DOHH2 (cell line): Measurements from ENCODE around the gene NFU1.
A peak's percentile ranks its signal among the peaks of the same experiment; 100 is the strongest.

Source experiments
- H3F3A ChIP-seq: fragments of 200-600 bp; sonication (generic), shearing (Covaris generic); 2 replicates; pipeline ENCODE4 v1.6.0; 2016; ENCODE audit warnings: antibody characterized with exemption, mild to moderate bottlenecking; ENCODE audit not compliant: control insufficient read depth, insufficient read depth
- H3K27ac ChIP-seq: fragments of 200-600 bp; sonication (generic); 2 replicates; pipeline ENCODE4 v1.5.1; 2014; ENCODE audit warnings: low read depth, mild to moderate bottlenecking, low read length, moderate library complexity
- H3K27me3 ChIP-seq: fragments of 200-600 bp; sonication (generic); 2 replicates; pipeline ENCODE4 v1.6.1; 2014; ENCODE audit warnings: mild to moderate bottlenecking, low read length, mixed read lengths; ENCODE audit not compliant: control insufficient read depth
- H3K36me3 ChIP-seq: fragments of 200-600 bp; sonication (generic); 2 replicates; pipeline ENCODE4 v1.6.1; 2014; ENCODE audit warnings: mild to moderate bottlenecking, low read length, moderate library complexity, mixed read lengths; ENCODE audit not compliant: control insufficient read depth
- H3K4me1 ChIP-seq: fragments of 200-600 bp; sonication (generic); 2 replicates; pipeline ENCODE4 v1.6.1; 2014; ENCODE audit warnings: mild to moderate bottlenecking, low read length, mixed read lengths; ENCODE audit not compliant: control insufficient read depth
- H3K4me2 ChIP-seq: fragments of 200-600 bp; sonication (generic); 2 replicates; pipeline ENCODE4 v1.6.0; 2014; ENCODE audit warnings: mild to moderate bottlenecking, low read length, moderate library complexity
- H3K4me3 ChIP-seq: fragments of 200-600 bp; sonication (generic); 2 replicates; pipeline ENCODE4 v1.5.1; 2014; ENCODE audit warnings: mild to moderate bottlenecking, low read length, mixed read lengths
- H3K79me2 ChIP-seq: fragments of 200-600 bp; sonication (generic); 2 replicates; pipeline ENCODE4 v1.6.1; 2014; ENCODE audit warnings: mild to moderate bottlenecking, low read length, mixed read lengths; ENCODE audit not compliant: control insufficient read depth
- H3K9me2 ChIP-seq: fragments of 200-600 bp; sonication (generic); replicated peaks from 2 replicates; pipeline ENCODE4 v1.6.1; 2014; ENCODE audit warnings: mild to moderate bottlenecking, low read length, mixed read lengths; ENCODE audit not compliant: control insufficient read depth
- H3K9me3 ChIP-seq: fragments of 200-600 bp; sonication (generic); 2 replicates; pipeline ENCODE4 v1.6.1; 2014; ENCODE audit warnings: antibody characterized with exemption, low read length, mixed read lengths; ENCODE audit not compliant: control insufficient read depth, insufficient read depth
- H4K20me1 ChIP-seq: fragments of 200-600 bp; sonication (generic); 2 replicates; pipeline ENCODE4 v1.6.0; 2014; ENCODE audit warnings: low read depth, mild to moderate bottlenecking, antibody characterized with exemption, low read length, moderate library complexity; ENCODE audit not compliant: control insufficient read depth, insufficient read depth
- CTCF ChIP-seq: fragments of 200-600 bp; sonication (generic); IDR thresholded peaks from one replicate; pipeline ENCODE4 v1.5.1; 2014; ENCODE audit warnings: antibody characterized with exemption, mild to moderate bottlenecking, low read depth, low read length; ENCODE audit not compliant: poor library complexity, severe bottlenecking
- EZH2phosphoT487 ChIP-seq: fragments of 200-600 bp; sonication (generic); IDR thresholded peaks from 2 replicates; pipeline ENCODE4 v1.6.1; 2017; ENCODE audit warnings: borderline replicate concordance, mild to moderate bottlenecking, antibody characterized with exemption, low read length, moderate library complexity, mixed read lengths

Gene NFU1

DNA sequence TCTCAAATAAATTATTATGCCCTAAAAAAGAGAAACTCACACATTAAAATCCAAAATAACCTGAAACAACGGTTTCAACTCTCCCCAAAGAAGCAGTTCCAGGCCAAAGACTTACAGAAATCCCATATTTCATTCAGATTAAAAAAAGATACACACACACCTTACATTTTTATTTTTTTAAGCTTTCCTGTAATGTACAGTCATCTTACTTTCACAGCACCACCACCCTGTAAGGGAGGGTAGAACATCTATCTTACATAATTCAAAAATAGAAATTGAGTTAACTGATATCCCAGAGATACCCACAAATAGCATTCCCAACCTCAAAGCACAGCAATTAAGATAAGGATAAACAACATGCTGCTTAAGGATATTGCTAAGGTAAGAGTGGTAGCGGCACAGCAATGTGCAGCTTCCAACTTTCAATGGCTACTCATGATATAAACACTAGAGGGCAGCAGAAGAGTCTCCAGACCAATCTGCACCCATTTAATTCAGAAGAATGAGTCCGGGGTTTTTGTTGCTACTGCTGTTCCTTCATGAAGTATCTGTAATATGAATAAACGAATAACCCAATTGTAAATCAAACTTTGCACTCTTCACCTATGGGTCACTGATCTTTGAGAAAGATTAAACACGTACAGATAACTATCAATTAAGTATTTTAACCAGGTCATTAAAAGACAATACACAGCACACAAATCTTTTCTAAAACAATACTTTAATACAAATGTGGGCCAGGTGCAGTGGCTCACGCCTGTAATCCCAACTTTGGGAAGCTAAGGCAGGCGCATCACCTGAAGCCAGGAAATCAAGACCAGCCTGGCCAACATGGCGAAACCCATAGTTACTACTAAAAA, 61.5 kb downstream of the NFU1 start:
- H3K36me3 ChIP-seq = peaks cover 19% of the 10 kb centered on the region
- TF ChIP-seq EZH2phosphoT487 (no peak), CTCF (peak; percentile 74)
- H3K4me2 ChIP-seq = no peak overlapping the region
- H3K4me1 ChIP-seq = no peaks in the 10 kb centered on the region
- no peak overlapping the region for H3K27ac ChIP-seq
- peaks cover 8% of the 10 kb centered on the region; the same call in 1 of the 2 replicates for H3F3A ChIP-seq
- no peaks in the 10 kb centered on the region for H3K27me3 ChIP-seq
- no peaks in the 10 kb centered on the region for H3K9me2 ChIP-seq
- H3K9me3 ChIP-seq = no peaks in the 10 kb centered on the region
- H3K4me3 ChIP-seq = no peak overlapping the region
- peaks cover 5% of the 10 kb centered on the region; the same call in 1 of the 2 replicates for H4K20me1 ChIP-seq
- peaks cover 49% of the 10 kb centered on the region for H3K79me2 ChIP-seq

DNA sequence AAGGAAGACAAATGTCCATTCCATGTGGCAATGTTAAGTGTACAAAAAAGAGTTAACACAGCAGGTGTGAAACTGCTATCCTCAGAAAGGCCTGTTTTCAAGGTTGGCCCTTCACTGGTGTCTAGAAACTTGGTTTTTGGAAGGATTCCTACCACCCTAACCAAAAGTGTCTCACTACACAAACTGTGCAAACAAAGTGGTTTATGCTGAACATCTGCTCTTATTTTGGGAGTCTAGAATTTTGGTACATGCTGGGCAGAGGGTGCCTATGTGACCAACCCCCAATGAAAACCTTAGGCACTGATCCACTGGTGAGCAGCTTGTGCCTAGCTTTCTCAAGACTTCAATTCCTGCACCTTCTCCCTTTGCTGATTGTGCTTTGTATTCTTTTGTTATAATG, 64.5 kb downstream of the NFU1 start:
- H3F3A ChIP-seq = peaks cover 8% of the 10 kb centered on the region; the same call in 1 of the 2 replicates
- H4K20me1 ChIP-seq = peaks cover 5% of the 10 kb centered on the region; the same call in 1 of the 2 replicates
- TF ChIP-seq EZH2phosphoT487 = no peak
- no peak for TF ChIP-seq CTCF
- no peaks in the 10 kb centered on the region for H3K4me1 ChIP-seq
- H3K9me3 ChIP-seq = no peaks in the 10 kb centered on the region
- no peak overlapping the region for H3K4me3 ChIP-seq
- no peak overlapping the region for H3K4me2 ChIP-seq
- H3K36me3 ChIP-seq = peaks cover 45% of the 10 kb centered on the region
- no peak overlapping the region for H3K27ac ChIP-seq
- H3K9me2 ChIP-seq = no peaks in the 10 kb centered on the region
- H3K79me2 ChIP-seq = peaks cover 28% of the 10 kb centered on the region
- no peaks in the 10 kb centered on the region for H3K27me3 ChIP-seq

GRCh38 chr2:69369802-69370201, 67.4 kb downstream of the NFU1 start:
- H3F3A ChIP-seq = 0 out of 2 replicates have a peak, but pooled peaks cover 4% of the 10 kb centered on the region
- no peaks in the 10 kb centered on the region for H3K27me3 ChIP-seq
- no peaks in the 10 kb centered on the region for H3K9me3 ChIP-seq
- H3K4me2 ChIP-seq = no peak overlapping the region
- H3K36me3 ChIP-seq = peaks cover 55% of the 10 kb centered on the region
- H3K4me1 ChIP-seq = no peaks in the 10 kb centered on the region
- H3K27ac ChIP-seq = no peak overlapping the region
- no peak overlapping the region for H3K4me3 ChIP-seq
- TF ChIP-seq CTCF (no peak), EZH2phosphoT487 (no peak)
- H3K79me2 ChIP-seq = peaks cover 7% of the 10 kb centered on the region
- H3K9me2 ChIP-seq = no peaks in the 10 kb centered on the region
- no peaks in the 10 kb centered on the region; the same call in 1 of the 2 replicates for H4K20me1 ChIP-seq
